COLO829 (cell line): ENCODE measurements around the gene FSTL4.

ENCODE experiments used
- DNase-seq: peaks from one replicate; pipeline ENCODE4 v3.0.0; 2012; ENCODE audit warnings: low spot score

The FSTL4 gene

GRCh38 chr5:133612249-133612860 is at the start of gene FSTL4:
TSS of gene FSTL4 (minus strand) at chr5:133612541.
- DNase-seq: no peak

- no peak for DNase-seq
Observed at GRCh38 chr5:133661389-133661788, 49.0 kb upstream of the FSTL4 start.

- no peak for DNase-seq
Observed at GRCh38 chr5:133658327-133658726, 46.0 kb upstream of the FSTL4 start.

GRCh38 chr5:133657036-133657435 is 44.7 kb upstream of the FSTL4 start:
- DNase-seq: no peak

- no peak for DNase-seq
Observed at GRCh38 chr5:133655966-133656365, 43.6 kb upstream of the FSTL4 start.

- DNase-seq: no peak
Observed at GRCh38 chr5:133653760-133654049, 41.4 kb upstream of the FSTL4 start.

GRCh38 chr5:133652951-133653759 is 40.8 kb upstream of the FSTL4 start:
- no peak for DNase-seq

GRCh38 chr5:133644000-133644865 is 31.9 kb upstream of the FSTL4 start:
- no peak for DNase-seq

- no peak for DNase-seq
Observed at GRCh38 chr5:133643365-133643764, 31.0 kb upstream of the FSTL4 start.

- DNase-seq: no peak
Observed at GRCh38 chr5:133642153-133642722, 29.9 kb upstream of the FSTL4 start.

GRCh38 chr5:133641683-133642082 is 29.3 kb upstream of the FSTL4 start:
- no peak for DNase-seq

- no peak for DNase-seq
Observed at GRCh38 chr5:133639850-133640528, 27.6 kb upstream of the FSTL4 start.

- DNase-seq: no peak
Observed at GRCh38 chr5:133638436-133638835, 26.1 kb upstream of the FSTL4 start.

- no peak for DNase-seq
Observed at GRCh38 chr5:133637206-133637605, 24.9 kb upstream of the FSTL4 start.

- DNase-seq: peak; percentile 17
Observed at GRCh38 chr5:133635051-133635450, 22.7 kb upstream of the FSTL4 start.

- DNase-seq: no peak
Observed at GRCh38 chr5:133627180-133627579, 14.8 kb upstream of the FSTL4 start.

GRCh38 chr5:133624316-133624715 is 12.0 kb upstream of the FSTL4 start:
- DNase-seq: no peak

- no peak for DNase-seq
Observed at GRCh38 chr5:133618141-133618540, 5.8 kb upstream of the FSTL4 start.

GRCh38 chr5:133613743-133614142 is 1.4 kb upstream of the FSTL4 start:
- DNase-seq: no peak

- no peak for DNase-seq
Observed at GRCh38 chr5:133613184-133613583, 843 bp upstream of the FSTL4 start.

- no peak for DNase-seq
Observed at GRCh38 chr5:133611357-133612248, 738 bp downstream of the FSTL4 start.
